Stimulated activated CD4-positive, alpha-beta T cell treated with anti-CD3 and anti-CD28 coated beads, Interleukin-2, amount 100 ng/mL, for 4 hours (primary cell): ENCODE measurements around the gene TAT.
A peak's percentile ranks its signal among the peaks of the same experiment; 100 is the strongest.
"Not testable (repeated sequence)": the region's sequence is repeated elsewhere in the genome, so short reads cannot be mapped to it uniquely, and the experiment has no call there.

Experiments
- DNase-seq: peaks from one replicate; pipeline ENCODE4 v3.0.0-alpha.2; 2020; ENCODE audit warnings: low read depth

Gene TAT

DNA sequence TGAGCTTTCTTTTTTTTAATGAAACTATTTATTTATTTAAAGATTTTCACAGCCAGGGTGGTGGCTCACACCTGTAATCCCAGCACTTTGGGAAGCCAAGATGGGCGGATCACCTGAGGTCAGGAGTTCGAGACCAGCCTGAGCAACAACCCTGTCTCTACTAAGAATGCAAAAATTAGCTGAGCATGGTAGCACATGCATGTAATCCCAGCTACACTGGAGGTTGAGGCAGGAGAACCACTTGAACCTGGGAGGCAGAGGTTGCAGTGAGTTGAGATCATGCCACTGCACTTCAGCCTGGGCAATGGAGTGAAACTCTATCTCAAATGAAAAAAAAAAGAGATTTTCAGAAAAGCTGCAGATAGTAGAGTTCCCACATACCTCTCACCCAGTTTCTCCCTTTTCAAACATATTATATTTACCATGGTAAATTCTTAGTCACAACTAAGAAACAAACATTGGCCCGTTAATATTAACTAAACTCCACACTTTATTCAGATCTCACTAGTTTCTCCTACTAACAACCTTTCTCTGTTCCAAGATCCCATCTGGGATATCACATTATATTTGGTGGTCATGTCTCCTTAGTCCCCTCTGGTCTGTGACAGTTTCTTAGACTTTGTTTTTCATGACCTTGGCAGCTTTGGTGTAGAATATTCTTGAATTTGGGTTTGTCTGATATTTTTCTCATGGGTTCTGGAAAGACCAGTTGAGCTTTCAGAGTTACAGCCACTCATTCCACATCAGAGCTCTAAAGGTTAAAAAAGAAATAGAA is 7.8 kb upstream of the TAT start:
- DNase-seq = no peak

DNA sequence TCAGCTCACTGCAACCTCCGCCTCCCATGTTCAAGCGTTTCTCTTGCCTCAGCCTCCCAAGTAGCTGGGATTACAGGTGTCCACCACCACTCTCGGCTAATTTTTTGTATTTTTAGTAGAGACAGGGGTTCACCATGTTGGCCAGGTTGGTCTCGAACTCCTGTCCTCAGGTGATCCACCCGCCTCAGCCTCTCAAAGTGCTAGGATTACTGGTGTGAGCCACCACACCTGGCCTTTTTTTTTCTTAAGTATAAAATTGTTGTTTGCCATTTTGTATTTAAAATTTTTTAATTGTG is 5.6 kb upstream of the TAT start:
- DNase-seq = not testable (repeated sequence)

DNA sequence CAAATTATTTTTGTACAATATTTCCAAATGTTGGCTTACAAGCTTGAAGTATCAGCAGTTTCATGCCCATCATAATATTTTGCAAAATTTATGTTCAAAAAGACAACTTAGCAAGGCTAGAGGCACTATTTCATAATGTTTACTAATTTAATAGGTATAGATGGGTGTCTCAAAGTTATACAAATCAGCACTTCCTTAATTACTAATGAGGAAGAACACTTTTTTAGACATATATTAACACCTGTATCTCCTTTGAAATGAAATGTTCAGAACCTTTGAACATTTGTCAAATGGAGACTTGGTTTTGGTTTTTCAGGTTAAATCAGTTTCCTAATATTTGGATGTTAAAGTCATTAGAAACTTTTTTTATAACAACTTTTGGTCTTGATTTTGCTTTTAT is 2.2 kb downstream of the TAT start:
- DNase-seq = no peak

DNA sequence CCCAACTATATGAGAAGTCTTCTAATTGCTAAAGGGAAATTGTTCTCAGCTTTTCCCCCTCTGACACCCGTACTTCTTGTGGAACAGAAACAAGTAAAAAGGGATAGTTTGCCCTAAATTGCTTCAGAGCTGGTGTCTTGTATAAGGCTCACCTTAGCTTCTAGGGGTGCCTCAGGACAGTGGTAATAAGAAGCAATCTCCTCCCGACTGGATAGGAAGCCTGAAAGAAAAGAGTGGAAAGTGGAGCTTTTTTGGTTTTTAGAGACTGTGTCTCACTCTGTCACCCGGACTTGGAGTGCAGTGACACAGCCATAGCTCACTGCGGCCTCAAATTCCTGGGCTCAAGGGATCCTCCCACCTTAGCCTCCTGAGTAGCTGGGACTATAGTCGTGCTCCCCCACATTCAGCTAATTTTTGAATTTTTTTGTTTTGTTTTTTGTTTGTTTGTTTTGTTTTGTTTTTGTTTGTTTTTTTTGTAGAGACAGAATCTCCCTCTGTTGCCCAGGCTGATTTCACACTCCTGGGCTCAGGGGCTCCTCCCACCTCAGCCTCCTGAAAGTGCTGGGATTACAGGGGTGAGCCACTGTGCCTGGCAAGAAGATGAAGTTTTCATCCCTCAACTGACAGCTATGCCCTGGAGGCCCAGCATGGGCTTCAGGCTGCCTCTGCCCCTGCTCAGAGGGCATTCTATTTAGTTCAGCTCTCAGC is 3.4 kb downstream of the TAT start:
- no peak for DNase-seq

DNA sequence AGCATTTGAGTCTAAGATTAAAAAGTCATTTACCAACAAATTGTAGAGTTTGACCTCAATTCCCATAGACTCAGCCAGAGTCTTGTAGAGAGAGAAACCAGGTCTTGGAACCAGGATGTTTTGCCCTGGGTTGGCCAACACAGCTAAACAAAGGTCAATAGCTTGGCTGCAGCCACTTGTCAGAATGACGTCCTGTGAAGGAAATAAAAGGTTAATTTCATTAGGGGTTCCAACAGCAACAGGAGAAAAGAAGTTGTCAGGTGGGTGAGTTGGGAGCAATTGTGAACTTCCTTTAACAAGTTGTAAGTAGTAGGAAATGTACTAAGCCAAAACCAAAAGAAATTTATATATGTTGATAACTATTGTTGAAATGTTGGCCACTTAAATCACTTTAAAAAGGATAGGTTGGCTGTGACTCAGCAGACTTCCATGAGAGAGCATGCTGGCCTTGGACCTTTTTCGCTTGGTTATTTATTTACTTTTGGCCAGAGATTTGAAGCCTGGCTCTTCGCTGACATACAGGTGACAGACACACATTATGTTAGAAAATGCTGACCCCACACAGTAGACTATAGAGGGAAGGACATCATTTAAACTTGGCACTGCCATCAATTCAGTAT is 4.3 kb downstream of the TAT start:
- DNase-seq = no peak

DNA sequence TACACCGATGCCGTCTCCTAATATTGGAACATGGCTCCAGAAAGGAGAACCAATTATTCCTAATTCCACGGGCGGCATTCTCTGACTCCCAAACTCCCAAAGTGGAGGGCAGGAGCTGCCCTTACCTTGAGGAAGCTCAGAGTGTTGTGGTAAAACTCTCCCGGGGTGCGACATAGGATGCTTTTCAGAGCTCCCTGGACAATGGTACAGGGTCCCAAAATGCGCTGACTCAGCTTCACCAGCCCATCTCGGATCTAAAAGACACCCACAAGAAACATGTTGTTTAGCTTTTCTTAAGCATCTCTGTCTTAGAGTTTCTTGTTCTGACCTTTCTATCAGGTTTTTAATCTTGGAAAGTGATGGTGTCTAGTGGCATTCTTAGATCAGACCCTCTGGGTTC is 6.7 kb downstream of the TAT start:
- no peak for DNase-seq

DNA sequence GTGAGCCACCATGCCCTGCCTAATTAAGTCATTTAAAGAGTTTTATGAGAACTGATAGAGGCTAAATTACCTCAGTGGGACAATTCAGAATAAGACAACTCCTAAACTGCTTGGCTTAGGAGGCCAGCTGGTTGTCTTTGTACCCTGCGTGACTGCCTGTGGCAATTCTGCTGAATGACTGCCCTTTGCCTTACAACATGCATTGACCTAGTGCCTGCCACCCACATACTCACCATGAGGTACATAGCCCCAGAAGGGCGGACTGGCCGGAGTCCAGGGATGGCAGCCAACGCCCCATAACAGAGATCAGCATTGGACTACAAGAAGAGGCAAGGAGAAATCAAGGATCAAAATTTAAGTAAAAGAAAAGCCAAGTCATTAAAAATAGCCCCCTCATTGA is 7.3 kb downstream of the TAT start:
- DNase-seq = no peak

DNA sequence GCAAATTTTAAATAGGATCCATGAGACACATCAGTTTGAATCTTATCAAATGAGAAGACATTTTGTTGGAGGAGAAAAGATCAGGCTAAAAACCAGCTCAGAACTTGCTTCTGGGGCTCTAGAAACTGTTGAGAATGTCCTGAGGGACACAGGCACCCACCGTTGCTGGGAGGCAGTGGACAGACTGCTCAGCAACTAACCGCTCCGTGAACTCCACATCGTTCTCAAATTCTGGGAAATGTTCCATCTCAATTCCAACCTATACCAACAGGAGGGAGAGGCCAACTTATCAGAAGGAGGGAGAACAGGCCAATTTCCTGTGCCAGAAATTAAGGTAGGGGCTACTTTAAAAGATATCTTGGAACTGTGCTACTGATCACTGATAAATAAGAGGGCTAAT is 8.3 kb downstream of the TAT start:
- DNase-seq = no peak

DNA sequence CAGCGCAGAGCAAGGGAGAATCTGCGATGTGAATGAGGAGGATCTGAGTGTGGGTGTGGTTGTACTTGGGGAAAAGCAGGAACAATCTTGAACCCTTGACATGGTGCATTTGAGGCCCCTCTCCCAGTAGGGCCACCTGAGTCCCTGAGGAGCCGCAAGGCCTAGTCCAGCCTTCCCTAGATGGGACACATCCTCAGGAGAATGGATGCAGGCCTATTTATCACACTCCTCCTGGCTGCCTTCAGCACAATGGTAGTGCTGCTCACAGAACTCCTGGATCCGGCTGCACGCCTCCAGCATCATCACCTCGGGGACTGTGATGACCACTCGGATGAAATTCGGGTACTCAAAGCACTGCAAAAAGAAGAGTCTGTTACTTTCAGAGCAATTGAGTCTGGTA is 9.0 kb downstream of the TAT start:
- no peak for DNase-seq

DNA sequence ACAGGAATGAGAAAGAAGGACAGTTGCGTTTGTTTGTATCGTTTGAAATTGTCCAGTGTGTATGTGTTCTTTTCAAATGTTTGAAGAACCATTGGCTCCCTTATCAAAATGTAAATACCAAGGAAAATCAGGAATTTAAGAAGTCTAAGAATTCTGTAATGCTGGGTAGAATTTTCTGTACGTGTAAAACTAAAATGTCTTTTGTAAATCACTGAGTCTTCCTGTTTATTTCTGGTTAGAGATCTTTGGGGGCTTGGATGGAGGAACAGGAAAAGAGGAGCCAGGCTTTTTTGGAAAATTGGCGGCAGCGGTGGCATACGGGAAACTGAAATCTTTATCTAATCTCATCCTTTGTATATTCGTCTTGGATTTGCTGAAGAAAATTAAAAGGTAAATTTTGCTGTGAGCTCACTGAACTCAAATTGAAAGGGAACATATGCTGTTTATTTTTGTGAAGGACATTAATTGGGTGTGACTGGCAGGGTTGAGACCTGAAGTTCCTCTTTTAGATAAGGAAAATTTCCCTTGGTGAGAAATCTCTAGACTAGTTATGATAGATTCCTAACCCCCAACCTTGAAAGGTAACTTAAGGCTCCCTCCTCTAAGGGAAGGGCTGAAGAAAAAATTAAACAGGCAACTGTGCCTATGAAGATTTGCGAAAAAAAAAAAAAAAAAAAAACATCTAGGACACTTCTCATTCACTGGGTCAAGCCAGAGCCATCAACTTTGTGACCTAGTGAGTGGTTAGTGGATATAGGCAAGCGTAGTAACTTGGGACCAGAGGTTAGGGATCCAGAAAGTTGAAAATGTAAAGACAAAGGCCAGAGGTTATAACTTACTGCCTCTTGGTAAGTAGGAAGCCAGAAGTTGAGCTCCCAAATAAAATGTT is 10.8 kb downstream of the TAT start:
- DNase-seq = no peak

DNA sequence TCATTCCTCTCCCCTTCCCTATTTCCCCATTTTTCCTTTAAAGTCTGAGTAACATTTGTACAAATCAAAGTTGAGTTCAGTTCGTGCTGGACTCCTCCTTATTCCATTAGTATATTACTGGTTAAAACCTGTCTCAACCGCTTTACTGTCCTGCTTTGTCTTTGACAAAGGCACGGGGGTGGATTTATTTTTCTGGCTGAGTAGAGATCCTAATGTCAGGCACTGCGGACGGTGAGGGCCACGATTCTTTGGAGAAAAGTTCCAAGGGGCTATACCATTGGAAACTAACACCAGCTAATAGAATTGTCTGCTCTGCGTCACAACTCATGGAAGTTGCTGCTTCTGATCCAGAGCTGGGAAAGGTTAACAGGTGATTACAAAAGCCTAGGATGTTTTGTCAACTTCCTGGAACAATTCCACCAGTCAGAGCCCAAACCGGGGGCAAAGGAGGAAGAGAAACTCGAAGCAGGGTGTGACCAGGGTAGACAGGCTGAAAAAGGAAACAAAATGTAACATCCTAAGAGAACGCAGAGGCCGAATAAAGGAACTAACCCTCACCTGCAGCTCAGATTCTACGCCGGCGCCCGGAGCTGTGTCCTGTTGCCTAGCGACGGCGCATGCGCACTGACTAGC is 12.4 kb downstream of the TAT start:
- no peak for DNase-seq

DNA sequence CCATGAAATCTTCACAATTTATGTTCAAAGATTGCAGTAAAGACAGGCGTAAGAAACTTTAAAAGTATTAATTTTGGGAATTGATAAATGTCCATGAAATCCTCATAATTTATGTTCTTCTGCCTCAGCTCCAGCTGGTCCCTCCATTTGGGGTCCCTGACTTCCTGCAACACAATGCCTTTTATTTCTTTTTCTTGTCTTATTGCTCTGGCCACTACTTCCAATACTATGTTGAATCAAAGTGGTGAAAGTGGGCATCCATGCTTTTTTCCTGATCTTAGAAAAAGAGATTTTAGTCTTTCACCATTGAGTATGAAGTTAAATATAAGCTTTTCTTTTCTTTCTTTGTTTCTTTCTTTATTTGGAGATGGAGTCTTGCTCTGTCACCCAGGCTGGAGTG is 14.3 kb downstream of the TAT start:
- DNase-seq = no peak

DNA sequence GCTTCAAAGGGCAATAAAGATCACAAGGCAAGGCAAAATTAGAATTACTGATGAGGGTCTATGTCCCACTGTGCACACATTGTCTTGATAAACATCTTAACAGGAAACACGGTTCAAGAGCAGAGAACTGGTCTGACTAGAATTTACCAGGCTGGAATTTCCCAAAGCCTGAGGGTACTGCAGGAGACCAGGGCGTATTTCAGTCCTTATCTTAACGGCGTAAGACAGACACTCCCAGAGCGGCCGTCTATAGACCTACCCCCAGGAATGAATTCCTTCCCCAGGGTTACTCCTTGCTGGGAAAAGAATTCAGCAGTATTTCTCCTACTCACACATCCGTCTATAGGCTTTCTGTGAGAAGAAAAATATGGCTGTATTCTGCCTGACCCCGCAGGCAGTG is 15.0 kb downstream of the TAT start:
- DNase-seq = not testable (repeated sequence)

DNA sequence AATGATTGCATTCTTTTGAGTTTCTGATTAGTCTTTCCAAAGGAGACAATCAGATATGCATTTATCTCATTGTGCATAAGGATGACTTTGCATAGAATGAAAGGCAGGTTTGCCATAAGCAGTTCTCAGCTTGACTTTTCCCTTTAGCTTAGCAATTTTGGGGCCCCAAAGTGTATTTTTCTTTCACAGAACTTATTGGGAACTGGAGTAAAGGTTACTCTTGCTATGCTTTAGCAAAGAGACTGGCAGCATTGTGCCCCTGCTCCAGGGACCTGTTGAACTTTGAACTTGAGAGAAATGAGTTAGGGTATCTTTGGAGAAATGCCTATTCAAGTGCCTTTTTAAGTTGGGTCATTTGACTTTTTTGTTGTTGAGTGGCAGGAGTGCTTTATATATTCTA is 17.0 kb downstream of the TAT start:
- DNase-seq = no peak

DNA sequence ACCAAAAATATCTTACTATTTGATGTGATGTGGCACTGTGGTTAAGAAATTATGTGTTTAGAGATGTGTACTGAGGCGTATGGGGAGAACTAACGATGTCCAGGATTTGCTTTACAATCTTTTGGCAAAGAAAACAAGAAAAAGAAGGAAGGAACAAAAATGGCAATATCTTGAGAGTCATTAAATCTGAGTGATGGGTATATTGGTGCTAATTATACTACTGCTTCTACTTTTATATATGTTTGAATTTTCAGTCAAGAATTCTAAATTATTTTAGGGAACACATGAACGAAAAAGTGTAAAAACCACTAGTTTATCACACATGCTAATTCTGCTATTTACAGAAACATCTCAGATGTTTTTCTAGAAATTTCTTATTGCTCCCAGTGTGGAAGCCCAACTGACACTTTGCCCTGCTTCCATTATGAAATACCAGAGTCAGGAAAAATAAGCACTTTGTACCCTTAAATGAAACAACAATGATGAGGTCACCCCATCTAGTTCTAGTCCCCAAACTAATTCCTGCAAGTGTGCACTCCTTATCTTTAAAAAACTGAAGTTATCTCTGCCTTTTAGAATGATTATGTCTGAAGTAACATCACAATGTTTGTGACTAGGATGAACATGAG is 18.8 kb downstream of the TAT start:
- no peak for DNase-seq

DNA sequence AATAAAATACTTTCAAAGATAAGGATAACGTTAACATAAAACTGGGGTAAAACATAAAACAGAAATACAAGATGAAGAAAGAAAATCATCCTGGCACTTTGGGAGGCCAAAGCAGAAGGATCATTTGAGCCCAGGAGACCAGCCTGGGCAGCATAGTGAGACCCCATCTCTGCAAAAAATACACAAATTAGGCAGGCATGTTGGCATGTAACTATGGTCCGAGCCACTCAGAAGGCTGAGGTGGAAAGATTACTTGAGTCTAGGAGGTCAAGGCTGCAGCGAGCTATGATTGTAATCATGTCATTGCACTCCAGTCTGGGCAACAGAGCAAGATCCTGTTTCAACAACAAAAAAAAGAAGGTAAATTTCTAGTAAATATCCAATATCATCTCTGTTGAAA is 19.6 kb downstream of the TAT start:
- no peak for DNase-seq

DNA sequence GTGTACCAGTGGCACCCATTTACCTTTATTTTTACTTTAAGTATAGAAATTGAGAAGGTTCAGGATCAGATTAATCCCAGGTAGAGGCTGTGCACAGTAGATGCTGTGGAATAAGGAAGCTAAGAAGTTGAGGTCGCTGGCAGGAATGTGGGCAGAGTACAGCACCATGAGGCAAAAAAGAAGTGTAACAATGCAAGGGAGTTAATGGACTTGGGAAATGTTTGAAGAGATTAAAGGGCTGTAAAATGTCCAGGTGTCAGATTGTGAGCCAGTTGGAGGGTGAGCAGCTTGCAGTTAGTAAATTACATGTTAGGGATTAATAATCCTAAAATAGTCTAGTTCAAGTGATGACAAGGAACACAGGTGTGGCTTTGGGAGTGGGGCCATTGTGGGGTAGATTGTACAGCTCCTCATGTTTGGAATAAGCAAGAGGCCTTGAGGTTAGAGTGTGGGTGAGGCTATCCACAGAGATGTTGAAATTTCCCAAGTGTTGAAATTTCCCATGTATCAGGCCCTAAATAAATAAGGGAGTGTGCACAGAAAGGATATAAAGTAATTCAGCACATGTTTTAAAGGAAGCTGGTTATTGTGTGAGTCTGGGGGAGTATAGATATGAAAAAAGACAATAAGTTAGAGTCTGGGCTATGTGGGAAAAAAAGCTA is 21.5 kb downstream of the TAT start:
- DNase-seq = no peak

DNA sequence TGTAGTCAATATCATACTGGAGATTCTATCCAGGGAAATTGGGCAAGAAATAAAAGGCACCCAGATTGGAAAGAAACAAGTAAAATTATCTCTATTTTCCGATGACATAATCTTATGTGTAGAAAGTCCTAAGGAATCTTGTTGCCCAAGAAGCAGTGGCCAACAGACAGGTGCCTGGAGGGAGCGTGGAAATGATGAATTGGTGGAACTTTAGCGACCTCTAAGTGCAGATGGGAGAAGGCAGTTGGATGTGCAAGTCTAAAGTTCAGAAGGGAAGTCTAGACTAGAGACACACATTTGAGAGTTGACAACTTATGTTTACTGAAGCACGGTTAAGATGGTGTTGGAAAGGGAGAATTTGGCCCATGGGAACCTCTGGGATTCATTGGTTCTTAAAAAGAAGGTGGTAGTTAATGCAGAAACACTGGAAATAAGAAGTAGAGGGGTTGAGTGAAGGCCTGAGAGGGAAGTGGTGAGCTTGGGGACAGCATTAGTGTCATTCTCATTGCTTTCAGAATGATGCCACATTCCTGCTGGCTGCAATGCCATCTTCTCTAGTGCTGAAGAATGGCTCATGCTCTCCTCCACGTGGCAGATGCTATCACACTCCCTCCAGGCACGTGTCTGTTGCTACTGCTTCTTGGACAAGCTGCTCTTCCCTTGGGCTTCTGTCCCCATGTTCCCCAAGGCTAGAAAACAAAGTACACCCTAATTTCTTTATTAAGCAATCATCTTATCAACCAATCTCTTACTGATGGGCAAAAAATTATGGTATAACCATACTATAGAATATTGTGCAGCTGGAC is 24.0 kb downstream of the TAT start:
- DNase-seq = no peak

DNA sequence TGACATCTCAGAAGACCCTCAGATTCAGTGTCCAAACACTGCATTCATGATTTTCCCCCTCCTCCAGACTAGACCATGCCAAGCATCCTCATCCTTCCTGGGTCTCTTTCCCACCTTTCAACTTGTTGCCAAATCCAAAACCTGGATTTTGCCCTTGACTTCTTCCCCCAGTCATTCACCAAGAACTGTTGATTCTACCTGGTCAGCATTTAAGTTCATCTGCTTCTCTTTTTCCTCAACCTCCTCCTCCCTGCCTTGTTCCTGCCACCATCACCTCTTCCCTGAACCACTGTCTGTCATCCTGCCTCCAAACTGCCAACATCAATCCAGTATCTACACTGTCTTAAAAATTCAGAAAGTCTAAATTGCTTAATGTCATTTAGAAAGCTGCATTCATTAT is 29.7 kb downstream of the TAT start:
- no peak for DNase-seq

DNA sequence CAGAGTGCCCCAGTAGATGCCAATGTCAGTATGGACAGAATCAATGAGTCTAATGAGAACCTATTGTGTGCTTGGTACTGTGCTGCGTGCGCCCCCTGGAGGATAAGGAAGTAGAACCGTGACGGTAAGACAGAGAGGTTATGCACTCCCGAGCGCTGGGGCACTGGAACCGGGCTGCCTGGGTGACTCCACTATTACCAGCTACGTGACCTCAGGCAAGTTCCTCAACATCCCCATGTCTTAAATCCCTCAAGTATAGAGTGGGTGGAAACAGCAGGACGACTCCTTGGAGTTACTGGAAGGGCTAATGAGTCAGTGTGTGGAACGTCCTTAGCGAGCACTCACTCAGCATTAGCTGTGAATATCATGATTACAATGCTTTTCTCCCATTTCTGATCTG is 34.5 kb downstream of the TAT start:
- peak; percentile 14 for DNase-seq
